ENCODE results near the gene CDK4.

- no peak for TF ChIP-seq POLR2A (IDR thresholded peaks at IDR 0.05)
- TF ChIP-seq, protein P1, sequence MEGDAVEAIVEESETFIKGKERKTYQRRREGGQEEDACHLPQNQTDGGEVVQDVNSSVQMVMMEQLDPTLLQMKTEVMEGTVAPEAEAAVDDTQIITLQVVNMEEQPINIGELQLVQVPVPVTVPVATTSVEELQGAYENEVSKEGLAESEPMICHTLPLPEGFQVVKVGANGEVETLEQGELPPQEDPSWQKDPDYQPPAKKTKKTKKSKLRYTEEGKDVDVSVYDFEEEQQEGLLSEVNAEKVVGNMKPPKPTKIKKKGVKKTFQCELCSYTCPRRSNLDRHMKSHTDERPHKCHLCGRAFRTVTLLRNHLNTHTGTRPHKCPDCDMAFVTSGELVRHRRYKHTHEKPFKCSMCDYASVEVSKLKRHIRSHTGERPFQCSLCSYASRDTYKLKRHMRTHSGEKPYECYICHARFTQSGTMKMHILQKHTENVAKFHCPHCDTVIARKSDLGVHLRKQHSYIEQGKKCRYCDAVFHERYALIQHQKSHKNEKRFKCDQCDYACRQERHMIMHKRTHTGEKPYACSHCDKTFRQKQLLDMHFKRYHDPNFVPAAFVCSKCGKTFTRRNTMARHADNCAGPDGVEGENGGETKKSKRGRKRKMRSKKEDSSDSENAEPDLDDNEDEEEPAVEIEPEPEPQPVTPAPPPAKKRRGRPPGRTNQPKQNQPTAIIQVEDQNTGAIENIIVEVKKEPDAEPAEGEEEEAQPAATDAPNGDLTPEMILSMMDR (IDR thresholded peaks at IDR 0.05) = no peak
These were observed 6.6 kb downstream of the CDK4 start for GRCh38 chr12:57745485-57745881.

Measured in lower leg skin (tissue), 3 donors.